ENCODE measurements around the gene ZNF554.
"Not testable (repeated sequence)": the region's sequence is repeated elsewhere in the genome, so short reads cannot be mapped to it uniquely, and the experiment has no call there.

- TF ChIP-seq, protein P1, sequence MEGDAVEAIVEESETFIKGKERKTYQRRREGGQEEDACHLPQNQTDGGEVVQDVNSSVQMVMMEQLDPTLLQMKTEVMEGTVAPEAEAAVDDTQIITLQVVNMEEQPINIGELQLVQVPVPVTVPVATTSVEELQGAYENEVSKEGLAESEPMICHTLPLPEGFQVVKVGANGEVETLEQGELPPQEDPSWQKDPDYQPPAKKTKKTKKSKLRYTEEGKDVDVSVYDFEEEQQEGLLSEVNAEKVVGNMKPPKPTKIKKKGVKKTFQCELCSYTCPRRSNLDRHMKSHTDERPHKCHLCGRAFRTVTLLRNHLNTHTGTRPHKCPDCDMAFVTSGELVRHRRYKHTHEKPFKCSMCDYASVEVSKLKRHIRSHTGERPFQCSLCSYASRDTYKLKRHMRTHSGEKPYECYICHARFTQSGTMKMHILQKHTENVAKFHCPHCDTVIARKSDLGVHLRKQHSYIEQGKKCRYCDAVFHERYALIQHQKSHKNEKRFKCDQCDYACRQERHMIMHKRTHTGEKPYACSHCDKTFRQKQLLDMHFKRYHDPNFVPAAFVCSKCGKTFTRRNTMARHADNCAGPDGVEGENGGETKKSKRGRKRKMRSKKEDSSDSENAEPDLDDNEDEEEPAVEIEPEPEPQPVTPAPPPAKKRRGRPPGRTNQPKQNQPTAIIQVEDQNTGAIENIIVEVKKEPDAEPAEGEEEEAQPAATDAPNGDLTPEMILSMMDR (conservative IDR thresholded peaks at IDR 0.05; ENCODE audit: low read depth in 2 of 2), result peak; percentile 30 to 31; a peak in 3 of 4 replicates
- not testable (repeated sequence) for TF ChIP-seq EZH2 (IDR thresholded peaks at IDR 0.05; ENCODE audit: low read depth, unreplicated experiment); POLR2AphosphoS5 (IDR thresholded peaks at IDR 0.05; ENCODE audit: low read depth)
Observed at GRCh38 chr19:2872175-2872574, 52.5 kb downstream of the ZNF554 start.

Data from GM23338 (cell line).